GM10248 (cell line): ENCODE results near the gene SPECC1.

Source experiments
- CTCF ChIA-PET: fragments of 300-600 bp; sonication (Branson Sonifier 250); formaldehyde crosslinking; extraction: SDS; loops from one replicate; lab custom pipeline; 2021; ENCODE audit warnings: antibody characterized with exemption; lab: Yijun Ruan, JAX
- POLR2A ChIA-PET: fragments of 350-650 bp; sonication (Branson Sonifier 250); formaldehyde crosslinking; extraction: SDS; loops from one replicate; lab custom pipeline; 2020; ENCODE audit warnings: antibody characterized with exemption; lab: Yijun Ruan, JAX
- DNase-seq: peaks from one replicate; pipeline ENCODE4 v3.0.0; 2012; ENCODE audit errors: extremely low spot score
- TF ChIP-seq, protein P1 (sequence below): IDR thresholded peaks from 2 replicates; pipeline ENCODE4 v1.5.1; 2012; ENCODE audit warnings: mild to moderate bottlenecking, low read depth; ENCODE audit errors: extremely low read depth, missing control alignments, control extremely low read depth

SPECC1 gene

DNA sequence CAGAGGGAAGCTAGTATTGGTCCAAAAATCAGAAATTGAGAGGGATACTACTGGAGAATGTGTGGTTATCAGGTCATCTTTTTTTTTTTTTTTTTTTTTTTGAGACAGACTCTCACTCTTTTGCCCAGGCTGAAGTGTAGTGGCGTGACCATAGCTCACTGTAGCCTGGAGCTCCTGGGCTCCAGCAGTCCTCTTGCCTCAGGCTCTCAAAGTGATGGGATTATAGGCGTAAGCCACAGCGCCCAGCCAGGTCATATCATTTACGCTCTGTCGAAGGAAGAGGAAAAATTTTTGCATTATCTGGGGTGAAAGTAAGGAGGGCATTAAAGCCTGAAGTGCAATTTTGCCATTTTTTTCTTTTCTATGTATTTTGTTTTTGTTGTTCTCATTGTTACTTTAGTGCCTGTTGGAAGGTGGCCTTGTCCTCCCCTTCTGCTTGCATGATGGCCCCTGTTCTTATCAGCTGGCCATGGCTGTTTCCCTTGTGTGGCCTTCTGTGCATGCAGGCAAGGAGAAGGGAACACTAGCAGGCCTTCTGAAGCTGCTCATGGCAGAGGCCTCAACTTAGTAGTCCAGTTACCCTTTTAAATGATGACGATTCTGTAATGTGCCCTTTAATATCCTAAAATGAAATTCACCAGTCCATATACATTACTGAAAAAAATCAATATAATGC lies 118.3 kb downstream of the SPECC1 start:
- TF ChIP-seq, protein P1, sequence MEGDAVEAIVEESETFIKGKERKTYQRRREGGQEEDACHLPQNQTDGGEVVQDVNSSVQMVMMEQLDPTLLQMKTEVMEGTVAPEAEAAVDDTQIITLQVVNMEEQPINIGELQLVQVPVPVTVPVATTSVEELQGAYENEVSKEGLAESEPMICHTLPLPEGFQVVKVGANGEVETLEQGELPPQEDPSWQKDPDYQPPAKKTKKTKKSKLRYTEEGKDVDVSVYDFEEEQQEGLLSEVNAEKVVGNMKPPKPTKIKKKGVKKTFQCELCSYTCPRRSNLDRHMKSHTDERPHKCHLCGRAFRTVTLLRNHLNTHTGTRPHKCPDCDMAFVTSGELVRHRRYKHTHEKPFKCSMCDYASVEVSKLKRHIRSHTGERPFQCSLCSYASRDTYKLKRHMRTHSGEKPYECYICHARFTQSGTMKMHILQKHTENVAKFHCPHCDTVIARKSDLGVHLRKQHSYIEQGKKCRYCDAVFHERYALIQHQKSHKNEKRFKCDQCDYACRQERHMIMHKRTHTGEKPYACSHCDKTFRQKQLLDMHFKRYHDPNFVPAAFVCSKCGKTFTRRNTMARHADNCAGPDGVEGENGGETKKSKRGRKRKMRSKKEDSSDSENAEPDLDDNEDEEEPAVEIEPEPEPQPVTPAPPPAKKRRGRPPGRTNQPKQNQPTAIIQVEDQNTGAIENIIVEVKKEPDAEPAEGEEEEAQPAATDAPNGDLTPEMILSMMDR = no peak
- ChIA-PET POLR2A (interaction anchor here (0.5 kb wide), 2 partner anchors 68 to 152 kb away, joined by 3 to 5 read pairs; no protein-coding TSS in a partner anchor), CTCF (interaction anchor here (1.8 to 2.4 kb wide), 3 partner anchors 10 to 135 kb away, joined by 4 to 9 read pairs (median 6); partner anchors contain the start of gene SPECC1)
- DNase-seq = no peak

DNA sequence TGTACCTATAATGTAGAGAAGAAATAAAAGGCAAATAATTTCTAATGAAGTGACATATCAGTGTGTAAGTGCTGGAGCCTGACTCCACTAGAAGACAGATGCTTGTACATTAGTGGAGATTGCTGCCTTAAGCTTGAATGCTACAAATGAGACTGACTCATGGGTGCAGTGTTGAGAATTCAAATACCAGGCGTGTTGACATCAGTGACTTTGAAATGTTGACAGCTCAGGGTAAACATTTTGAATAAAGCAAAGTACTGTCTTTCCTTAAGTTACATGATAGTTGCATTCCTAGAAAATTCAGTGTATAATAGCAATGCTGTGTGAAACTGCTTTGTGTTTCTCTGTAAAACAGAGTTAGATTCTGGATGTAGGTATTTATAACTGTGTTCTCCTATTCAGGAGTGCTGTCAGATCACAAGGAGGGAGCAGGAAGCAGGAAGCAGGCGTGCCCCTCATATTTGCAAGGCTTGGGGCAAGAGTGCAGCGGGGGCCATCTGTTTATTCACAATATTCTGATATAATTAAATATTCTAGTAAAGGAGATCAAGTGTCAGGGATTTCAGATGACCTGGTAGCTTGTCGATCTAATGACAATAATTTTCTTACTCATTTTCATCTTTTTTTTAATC lies 119.0 kb downstream of the SPECC1 start:
- ChIA-PET CTCF (interaction anchor here (1.8 to 2.4 kb wide), 3 partner anchors 11 to 135 kb away, joined by 4 to 9 read pairs (median 6); partner anchors contain the start of gene SPECC1), POLR2A (interaction anchor here (0.5 kb wide), 1 partner anchor 151 kb away, joined by 3 read pairs; no protein-coding TSS in a partner anchor)
- no peak for DNase-seq
- TF ChIP-seq, protein P1 = no peak

DNA sequence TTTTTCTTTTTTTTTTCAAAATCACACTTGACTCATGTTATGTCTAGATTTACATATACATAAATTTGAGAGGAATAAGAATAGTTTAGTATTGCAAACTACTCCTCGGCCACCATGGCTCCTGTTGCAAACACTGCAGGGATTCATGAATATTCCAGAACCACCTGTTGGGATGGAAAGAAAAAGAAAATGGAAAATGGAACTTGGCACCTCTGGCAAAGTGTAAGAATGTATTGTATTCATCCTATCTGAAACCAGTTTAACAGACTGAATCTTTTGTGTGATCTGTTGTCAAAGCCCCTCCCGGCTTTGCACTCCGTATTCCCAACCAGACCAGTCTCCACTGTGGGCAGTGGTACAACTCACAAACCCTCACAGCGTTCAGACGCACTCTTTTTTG lies 124.4 kb downstream of the SPECC1 start:
- CTCF ChIA-PET = interaction anchor here (0.9 to 1.2 kb wide), 2 partner anchors 8 to 141 kb away, joined by 4 to 5 read pairs; no protein-coding TSS in a partner anchor
- TF ChIP-seq, protein P1 = no peak
- POLR2A ChIA-PET = no interaction called here

DNA sequence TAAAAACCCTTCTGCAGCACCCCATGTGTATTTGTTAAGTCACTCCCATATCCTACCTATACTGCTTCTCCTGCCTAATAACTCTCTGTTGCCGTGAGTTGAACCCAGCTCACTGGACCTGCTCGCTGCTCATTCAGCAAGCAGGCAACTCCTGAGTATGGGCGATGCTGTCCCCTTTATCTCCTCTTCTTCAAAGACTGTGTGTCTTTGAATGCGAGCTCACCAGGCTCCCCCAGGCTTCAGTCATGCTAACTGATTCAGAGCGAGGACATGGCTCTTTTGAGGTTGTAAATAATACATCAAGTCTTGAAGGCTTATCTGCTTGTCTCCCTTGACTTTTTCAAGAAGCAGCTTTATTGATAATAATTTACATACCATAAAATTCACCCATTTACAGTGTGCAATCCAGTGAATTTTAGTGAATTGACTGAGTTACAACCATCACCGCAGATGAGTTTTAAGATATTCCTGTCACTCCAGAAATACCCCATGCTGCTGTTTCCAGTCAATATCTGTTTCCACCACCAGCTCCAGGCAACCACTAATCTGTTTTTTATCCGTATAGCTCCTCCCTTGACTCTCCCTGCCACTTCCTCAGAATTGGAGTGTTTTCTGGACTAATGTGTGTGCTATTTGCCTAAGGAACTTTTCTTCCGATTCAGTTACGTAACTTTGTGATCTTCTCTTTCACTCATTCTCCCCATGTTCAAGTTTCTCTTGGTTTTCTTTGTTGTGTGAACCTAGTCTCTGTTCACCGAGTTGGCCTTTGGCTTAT lies 132.2 kb downstream of the SPECC1 start:
- ChIA-PET POLR2A (no interaction called here), CTCF (interaction anchor here (1.1 to 1.8 kb wide), 3 partner anchors 8 to 19 kb away, joined by 3 to 9 read pairs (median 5); no protein-coding TSS in a partner anchor)
- TF ChIP-seq, protein P1 = no peak
- no peak for DNase-seq

More for the DNA sequence above, 124.4 kb downstream of the SPECC1 start:
- no peak for DNase-seq

DNA sequence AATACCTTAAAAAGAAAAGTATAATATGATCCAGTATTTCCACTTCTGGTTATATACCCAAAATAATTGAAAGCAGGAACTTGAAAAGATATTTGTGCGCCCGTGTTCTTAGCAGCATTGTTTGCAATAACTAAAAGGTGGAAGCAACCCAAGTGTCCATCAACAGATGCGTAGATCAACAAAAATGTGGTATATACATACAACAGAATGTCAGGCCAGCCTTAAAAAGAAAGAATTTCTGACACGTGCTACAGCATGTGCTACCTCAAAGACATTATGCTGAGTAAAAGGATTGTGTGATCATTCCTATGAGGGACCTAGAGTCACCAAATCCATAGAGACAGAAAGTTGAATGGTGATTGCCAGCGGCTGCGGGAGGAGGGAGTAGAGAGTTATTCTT lies 133.1 kb downstream of the SPECC1 start:
- CTCF ChIA-PET = interaction anchor here (1.1 to 1.8 kb wide), 3 partner anchors 8 to 20 kb away, joined by 3 to 9 read pairs (median 5); no protein-coding TSS in a partner anchor
- TF ChIP-seq, protein P1 = no peak
- no peak for DNase-seq
- POLR2A ChIA-PET = no interaction called here

DNA sequence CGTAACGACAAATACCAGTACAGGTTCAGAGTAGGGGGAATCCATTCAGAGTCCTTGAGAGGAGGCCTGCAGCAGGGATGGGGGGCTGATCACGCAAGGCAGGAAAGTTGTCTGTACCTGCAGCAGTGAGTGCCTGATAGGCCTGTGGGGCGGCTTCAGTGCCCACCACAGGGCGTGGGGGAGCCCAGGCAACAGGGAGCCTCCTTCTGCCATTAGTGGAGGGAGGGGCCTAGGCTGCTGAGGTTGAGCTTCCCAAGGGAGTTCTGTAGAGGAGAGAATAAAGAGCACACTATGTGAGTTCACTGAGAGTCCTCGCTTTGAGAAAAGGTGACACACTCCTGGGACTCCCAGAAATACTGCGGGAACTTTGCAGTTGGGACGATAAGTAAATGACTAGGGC lies 134.6 kb downstream of the SPECC1 start:
- CTCF ChIA-PET = interaction anchor here (1.2 to 1.6 kb wide), 2 partner anchors 12 to 19 kb away, joined by 3 to 4 read pairs; no protein-coding TSS in a partner anchor

More for the DNA sequence above, 134.6 kb downstream of the SPECC1 start:
- TF ChIP-seq, protein P1 = no peak
- POLR2A ChIA-PET = no interaction called here
- no peak for DNase-seq
